ENCODE results near the gene SGPL1.

SGPL1 gene

DNA sequence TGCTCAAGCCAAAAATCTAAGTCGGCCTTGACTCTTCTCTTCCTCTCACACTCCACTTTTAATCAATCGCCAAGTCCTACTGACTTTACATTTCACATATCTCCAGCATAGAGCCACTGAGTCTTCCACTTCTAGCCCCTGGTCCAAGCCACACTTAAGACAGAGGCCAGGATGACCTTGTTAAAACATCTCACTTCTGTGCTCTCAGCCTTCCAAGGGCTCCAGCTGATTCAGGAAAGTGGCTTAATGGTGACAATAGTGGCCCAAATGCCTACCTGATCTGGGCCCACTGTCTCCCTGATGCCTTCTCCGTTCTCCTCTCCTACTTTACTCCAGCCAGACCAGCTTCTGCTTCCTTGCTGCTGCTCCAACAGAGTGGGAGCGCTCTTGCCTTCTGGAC, 35.0 kb upstream of the SGPL1 start:
- DNase-seq (ENCODE audit: low read depth): no peak

DNA sequence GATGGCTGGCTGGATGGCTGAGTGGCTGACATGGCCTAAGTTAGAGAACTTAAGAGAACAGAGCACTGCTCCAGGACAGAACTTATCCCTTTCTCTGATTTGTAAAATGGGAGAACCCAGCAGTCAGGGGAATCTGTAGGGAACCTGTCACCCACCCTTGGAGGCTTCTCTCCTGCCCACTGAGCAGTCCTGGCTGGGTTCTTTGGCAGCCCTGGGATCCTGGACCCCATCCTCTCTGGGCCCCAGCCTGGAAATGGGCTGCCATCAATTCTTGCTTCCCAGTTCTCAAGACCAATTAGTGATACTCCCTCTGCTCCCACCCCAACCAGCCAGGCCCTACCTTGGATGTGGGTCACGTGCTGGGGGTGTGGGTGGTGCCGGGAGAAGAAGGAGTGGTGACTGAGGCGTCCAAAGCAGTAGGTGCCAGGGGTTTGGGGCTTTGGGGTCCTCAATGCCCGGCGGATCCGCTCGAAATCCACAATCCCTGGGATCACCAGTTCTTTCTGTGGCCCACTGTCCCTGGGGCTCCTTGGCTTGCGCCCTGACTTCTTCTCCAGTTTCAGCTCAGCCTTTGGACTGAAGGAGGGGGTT, 34.2 kb upstream of the SGPL1 start:
- DNase-seq (ENCODE audit: low read depth): no peak

DNA sequence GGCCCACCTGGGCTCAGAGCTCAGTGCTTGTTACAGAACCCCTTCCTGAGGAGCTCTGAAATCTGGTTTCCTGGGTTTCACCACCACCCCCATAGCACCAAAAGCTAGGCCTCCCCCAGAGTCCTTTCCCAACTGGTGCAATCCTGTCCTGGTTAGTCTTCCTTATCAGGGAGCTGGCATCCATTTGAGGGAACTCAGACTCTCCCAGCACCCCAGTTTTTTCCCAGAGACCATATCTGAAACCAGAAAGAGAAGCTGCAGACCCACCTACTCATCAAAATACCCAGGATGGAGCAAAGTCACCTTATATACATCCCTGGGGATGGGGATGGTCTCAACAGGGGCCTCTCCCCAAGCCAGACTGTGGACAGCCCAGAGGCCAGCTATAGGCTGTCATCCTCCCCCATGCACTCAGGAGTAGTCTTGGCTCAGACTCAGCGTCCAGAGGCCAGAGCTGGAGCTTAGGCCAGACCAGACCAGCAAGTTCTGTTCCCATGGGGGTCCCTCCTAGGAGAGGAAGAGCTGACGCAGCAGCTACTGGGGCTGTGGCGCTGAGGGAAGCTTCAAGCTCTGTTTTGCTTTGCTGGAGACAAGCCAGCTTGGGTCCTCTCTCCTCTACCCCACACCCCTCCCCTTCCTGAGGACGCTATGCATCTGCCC, 33.5 kb upstream of the SGPL1 start:
- no peak for DNase-seq (ENCODE audit: low read depth)

DNA sequence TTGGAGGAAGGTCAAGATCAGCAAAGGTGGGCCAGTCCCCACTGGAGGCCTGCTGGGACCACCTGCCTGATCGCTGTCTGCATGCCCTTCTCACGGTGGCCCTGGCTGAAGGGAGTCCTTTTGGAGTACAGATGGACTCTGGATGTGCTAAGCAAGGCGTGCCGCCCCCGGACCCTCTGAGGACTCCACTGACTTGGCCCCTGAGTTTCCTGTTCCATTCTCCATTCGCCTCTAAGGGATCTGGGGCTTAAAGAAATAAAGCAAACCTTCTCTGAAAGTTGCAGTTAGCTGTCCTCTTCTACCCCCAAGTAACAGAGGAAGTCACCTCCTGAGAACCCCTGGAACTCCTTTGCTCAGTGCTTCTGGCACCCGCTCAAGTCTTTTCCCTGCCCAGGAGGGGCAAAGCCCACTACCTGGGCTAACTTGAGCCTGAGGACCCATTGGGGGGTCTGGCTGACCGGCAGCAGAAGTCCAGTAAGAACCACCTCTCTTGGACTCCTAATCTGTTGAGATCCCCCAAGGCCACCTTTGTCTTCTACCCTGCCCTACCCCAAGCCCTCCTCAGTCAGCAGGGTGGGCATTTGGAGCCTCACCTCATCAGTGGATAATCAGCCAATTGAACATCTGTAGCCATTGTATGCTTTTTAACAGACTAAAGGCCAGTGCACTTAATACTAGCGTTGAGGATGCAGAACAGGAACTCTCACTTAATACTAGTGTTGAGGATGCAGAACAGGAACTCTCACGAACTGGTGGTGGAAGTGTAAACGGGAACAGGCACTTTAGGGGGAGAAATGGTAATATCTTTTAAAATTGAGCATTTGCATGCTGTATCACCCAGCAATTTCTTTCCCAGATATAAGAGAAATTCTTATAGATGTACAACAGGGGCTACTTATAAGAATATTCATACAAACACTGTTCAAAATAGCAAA, 32.7 kb upstream of the SGPL1 start:
- no peak for DNase-seq (ENCODE audit: low read depth)

DNA sequence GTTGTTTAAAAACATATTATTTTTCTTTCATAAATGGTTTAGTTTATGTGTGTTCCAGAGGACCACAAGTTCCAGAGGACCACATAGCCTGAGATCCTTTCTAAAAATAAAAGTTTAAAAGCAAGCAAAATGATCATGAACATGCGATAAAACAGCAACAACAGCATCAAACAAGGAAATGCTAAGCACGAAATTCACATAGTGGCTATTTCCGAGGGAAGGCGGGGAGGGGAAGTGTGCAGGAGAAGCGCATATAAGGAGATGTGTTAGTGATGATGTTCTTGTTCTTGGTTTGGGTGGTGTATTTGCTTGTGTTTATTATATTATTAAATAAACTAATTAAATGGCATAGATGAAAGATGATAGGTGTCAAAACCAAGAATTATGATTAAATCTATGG, 31.7 kb upstream of the SGPL1 start:
- no peak for DNase-seq (ENCODE audit: low read depth)

DNA sequence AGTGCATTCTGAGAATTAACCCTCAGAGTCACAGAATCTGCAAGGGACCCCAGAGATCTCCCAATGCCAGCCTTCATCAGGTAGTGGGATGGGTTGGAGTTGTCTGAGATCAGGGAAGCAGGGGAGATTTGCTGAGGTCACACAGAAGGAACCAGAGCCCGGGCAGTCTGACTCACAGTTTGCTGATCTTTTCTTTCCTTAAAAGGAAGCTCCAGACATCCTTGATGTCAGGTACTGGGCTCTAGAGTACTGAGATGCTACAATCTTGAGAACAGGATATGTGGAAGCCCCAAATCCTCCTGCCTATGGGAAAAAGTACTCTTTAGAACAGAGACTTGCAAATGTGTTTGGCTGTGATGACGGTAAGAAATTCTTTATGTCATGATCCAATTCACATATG, 31.3 kb upstream of the SGPL1 start:
- no peak for DNase-seq (ENCODE audit: low read depth)

DNA sequence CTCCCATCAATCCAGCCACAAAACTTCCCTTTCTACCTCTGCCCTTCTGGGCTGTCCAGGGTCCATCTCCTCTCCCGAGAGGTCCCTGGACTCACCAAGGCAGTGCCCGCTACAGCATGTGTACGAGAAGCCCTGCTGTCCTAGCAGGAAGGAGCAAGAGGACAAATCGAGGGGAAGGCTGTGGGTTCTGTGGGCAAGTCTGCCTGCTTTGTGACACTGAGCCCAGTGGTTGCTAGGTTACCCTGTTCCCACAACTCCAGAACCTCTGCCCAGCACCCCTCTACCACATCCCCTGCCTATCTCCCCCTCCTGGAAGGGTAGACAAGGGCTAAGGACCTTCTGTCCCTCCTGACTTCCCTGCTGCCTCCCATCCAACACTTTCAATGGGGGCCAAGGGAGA, 30.6 kb upstream of the SGPL1 start, which contains the start of gene TBATA:
Gene TBATA (minus strand): TSS at position 188 of the 400 bp plus-strand sequence. CDS start 1,998 bp downstream, outside the sequence.
- DNase-seq (ENCODE audit: low read depth): no peak

DNA sequence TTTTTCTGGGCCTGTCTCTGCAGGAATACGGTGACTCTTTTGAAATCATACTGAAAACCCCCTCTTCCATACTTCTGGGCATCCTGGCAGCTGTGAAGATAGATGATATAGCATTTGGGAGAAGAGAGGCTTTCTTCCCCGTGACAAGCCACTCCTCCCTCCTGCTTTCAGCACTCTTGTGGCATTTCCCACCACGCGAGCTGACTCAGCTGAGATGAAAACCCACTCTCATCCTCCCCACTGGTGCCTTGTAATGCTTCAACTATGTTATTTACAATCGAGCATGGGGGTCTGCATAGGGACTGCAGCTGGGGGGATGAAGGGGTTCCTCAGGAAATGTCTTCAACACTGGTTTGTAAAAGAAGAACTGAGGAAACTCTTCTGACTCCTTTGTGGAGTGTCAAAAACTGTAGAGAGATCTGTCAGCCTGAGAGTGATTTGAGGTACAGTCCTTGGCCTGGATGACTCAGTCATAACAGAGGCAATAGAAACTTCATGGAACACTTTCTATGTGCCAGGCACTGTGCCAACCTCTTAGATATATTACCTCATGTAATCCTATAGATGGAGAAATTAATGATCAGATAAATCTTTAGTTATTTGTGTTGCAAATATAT, 28.8 kb upstream of the SGPL1 start:
- no peak for DNase-seq (ENCODE audit: low read depth)

DNA sequence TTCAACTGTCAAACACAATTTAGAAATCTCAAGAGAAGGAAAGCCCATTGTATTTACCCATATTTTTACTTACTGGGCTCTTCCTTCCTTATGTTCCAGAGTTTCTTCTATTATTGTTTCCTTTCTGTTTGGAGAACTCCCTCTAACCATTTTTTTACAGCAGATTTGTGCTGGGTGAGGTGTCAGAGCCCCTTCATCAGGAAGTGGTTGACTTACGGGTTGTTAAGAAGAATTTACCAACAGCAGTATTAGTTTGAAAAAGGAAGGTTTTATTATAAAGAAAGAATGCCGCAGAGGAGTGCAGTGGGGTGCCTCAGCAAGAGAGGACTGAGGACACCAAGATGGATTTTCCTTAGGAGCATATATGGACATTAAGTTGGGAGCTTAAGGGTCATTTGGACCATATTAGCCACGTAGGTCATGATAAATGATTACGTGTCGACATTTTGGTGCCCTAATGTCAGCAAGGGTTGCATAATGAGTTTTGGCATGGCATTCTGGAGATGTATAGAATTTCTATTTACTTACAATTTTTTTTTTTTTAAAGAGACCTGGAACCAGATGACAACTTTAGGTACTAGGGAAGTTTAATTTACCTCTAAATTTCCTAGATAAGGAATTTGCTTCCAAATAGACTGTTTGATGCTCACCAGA, 24.2 kb upstream of the SGPL1 start:
- no peak for DNase-seq (ENCODE audit: low read depth)

DNA sequence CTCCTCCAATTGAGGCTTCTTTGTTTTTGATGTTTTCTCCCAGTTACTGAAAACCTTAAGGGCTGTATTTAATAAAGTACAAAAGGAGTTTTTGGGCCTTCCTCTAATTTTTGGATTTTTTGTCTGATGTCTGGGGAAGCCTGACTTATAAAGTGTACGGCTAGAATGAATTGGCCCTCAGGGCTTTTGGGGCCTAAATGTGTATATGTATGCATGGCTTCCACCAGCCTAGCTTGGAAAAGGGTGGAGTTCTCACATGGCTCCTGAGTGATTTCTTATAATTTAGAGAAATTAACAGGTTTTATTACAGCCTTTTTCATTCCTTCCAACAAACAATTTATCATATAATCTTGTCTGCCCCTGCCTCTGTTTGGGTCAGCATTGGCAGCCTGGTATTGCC, 20.1 kb upstream of the SGPL1 start:
- DNase-seq (ENCODE audit: low read depth): no peak

DNA sequence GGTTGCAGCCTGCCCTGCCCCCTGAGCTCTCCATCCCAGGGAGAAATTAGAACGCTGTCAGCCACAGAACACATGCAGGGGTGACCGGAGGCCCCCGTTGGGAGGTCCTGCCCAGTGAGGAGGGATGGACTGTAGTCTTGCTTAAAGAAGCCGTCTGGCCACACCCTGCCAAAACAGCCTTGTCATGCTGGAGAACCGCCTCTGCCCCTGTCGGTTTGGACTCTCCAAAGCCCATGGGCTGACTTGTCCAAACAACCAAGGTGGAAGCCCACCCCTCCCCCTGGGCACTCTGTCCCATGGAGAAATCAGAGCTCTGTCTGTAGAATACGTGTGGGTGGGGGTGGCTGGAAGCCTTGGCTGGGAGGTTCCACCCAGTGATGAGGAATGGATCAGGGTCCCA, 17.9 kb upstream of the SGPL1 start:
- no peak for DNase-seq (ENCODE audit: low read depth)

DNA sequence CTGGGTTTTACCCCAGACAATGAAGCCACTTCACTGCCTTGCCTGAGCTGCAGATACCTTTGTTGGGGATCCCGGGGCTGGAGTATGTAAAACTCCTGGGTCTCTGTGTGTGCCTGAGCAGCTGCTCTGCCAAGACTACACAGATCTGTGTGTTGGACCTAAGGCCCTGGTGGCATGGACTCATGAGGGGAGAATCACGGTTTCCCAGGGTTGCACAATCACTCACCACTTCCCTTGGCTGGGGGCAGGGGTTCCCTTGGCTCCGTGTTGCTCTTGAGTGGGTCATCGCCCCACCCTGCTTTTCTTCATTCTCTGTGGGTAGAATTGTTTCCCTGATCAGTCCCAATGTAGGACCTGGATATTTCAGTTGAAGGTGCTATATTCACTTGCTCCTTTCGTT, 16.6 kb upstream of the SGPL1 start:
- no peak for DNase-seq (ENCODE audit: low read depth)

DNA sequence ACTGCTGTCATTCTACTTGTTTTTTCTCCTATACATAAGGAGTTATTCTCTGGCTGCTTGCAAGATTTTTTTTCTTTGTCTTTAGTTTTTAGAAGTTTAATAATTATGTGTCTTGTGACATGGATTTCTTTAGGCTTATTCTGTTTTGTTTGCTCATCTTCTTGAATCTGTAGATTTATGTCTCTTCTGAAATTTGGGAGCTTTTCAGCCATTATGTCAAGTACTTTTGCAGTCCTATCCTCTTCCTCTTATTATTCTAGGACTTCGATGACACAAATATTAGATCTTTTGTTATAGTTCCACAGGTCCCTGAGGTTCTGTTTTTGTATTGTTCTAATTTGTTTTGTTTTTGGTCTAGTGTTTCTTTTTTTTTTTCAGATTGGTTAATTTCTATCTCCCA, 13.9 kb upstream of the SGPL1 start:
- no peak for DNase-seq (ENCODE audit: low read depth)

DNA sequence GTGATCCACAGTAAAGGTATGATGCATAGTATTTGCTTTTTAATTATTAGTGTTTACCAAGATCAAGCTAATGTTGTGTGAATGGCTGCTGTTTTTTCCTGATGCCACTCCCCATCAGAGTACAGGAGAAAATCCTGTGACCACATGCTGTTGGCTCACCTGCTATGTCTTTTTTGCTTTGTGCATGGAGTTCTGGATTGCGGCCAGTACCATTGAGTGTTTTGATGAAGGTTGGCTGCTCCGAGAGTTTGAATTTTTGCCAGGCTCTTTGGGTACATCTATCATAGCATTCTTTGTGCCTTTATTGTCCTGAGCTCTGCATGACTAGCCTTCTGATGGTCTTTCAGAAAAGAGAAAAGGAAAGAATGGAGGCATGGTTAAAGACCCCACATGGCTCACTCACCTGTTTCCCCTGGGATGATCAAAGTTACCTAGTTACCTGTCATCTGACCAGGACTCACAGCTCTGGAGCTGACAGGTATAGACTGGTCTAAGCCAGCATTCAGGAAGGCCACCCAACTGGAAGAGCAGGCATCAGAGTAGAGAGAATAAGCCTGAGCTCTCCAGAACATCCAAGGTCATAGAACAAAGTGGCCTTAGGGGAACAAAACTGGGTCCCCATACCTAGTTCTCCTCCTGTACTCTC, 11.8 kb upstream of the SGPL1 start:
- no peak for DNase-seq (ENCODE audit: low read depth)

DNA sequence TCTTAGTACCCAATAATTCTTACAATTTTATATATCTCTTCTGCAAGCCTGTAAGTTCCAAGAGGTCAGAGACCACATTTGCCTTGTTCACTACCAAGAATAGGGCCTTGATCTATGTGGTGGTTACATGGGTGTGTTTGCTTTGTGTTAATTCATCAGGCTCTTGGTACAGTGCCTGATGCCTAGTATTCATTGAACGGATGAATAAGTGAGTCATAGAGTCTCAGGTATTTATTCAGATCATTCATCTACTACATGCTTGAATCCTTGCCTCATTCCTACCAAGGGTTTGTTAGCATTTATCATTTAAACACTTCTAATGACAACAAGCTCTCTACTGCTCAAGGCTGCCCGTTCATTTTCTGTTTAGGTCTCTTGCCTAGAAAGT, 11.3 kb upstream of the SGPL1 start:
- no peak for DNase-seq (ENCODE audit: low read depth)

DNA sequence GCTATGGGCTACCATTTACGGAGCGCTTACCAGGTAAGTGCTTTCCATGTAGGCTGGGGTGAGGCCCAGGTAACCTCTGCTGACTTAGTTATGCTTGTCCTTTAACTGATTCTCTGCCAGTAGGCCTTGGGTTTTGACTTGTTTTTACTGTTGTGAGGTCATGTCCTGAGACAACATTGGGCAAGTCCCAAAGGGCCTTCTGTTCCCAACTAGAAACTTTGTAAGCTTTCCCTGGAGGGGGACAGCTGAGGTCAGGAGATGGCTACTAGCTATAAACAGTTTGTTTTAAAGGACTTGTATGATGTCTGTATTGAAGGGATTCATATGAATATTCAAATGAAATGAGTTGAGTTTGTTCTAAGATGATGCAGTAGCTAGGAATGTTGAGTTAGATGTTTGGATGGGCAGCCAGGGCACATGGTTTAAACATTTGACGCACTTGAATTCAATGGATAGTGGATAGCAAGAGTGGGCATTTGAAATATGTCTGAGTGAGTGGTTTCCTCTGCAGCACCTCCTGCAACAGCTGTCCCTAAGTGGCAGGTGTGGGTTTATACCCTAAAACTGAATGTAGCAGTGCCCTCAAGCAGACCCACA, 10.0 kb upstream of the SGPL1 start:
- no peak for DNase-seq (ENCODE audit: low read depth)

DNA sequence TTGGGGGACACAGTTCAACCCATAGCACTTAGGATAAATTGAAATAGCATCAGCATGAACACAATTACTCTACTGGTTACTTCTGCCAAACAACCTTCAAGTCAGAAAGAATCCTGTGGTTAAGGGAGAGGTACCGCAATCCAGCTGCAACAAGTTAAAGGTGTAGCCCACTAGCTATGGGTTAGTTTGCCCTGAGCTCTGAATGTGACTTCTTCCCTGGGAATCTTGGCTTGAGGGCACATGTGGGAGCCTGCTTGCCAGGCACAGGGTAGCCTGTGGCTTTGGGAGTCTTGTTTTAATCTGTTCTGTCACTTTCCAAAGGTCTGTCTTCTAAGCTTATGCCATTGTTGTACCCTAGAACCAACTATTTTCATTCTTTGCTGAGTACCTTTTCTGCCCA, 8.9 kb upstream of the SGPL1 start:
- DNase-seq (ENCODE audit: low read depth): no peak

DNA sequence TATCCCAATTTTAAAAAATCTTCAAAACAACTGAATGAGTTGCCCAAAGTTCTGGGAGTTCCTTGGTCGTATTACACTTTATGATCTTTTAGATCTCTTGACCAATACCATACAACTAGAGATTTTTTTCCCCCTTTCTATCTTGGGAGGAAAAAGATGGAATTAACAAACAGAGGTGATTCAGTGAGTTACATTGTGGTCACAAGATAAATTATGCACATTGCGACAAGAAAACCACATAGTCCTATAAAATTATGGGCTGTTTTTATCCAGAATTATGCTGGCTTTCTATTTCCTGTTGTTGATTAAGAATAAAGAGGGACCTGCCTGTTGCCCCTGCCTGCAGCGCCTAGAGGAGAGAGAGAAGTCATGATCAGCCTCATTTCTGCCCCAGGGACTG, 8.2 kb upstream of the SGPL1 start:
- no peak for DNase-seq (ENCODE audit: low read depth)

DNA sequence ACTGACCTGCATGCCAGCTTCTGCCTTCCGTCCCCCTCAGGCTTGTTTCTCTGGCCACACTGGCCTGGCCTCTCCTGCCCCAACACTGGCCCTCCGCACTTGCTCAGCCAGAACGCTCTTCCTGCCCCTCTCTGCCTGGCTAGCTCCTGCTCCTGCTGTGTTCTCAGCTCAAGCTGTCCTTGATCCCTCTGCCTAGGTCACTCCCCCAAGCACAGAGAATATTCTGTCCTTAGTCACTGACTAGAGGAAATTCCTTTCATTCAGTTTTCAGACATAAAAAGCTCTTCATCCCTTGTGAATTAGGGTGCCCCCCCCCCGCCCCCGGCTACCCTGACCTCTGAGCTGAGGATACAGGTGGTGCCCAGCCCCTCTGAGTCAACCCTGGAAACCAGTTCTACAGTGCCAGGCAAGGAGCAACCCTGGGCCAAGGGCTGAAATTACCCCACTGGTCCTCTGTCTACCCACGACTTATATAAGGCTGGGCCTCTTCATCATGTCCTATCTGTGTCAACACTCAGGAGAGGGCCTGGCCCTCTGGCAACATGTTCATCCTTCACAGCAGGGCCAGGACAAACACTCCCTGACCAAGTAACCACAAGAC, 6.6 kb upstream of the SGPL1 start:
- no peak for DNase-seq (ENCODE audit: low read depth)

DNA sequence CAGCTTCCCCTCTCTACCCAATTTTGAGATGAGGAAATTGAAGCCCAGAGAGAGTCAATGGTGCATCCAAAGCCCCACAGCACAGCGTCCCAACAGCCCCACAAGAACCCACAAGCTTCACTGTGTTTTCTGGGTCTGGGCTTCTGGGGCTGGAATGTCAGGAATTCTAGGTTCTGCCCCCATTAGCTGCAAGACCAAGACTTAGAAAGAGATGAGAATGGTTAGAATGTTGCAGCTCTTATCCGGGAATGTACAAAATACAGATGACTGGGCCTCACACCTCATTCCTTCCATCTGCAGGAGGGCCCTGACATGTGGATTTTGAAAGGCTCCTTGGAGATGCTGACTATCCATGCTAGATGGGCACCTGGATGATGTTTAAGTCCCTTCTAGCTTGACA, 6.0 kb upstream of the SGPL1 start:
- DNase-seq (ENCODE audit: low read depth): no peak

DNA sequence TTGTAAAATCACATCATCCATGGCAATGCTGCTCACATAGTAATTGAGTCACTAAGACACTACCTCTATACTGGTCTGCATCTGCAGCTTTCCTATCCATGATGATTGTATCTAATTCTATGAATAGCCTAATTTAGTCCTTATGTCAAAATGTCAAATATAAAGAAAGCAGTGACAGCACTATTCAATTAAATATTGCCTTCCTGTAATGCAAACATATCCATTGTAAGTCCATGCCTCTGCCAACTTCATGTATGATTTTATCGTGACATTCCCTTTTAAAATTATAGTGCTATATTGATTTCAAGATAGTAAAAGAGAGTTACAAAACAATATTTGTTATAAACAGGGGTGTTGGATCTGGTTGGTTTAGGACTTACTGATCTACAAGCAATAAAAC, 4.8 kb upstream of the SGPL1 start:
- DNase-seq (ENCODE audit: low read depth): no peak

Measured in activated T-cell treated with anti-CD3 and anti-CD28 coated beads for 1 hour (primary cell).